ENCODE measurements around the gene SSTR3.

- TF ChIP-seq, protein P1, sequence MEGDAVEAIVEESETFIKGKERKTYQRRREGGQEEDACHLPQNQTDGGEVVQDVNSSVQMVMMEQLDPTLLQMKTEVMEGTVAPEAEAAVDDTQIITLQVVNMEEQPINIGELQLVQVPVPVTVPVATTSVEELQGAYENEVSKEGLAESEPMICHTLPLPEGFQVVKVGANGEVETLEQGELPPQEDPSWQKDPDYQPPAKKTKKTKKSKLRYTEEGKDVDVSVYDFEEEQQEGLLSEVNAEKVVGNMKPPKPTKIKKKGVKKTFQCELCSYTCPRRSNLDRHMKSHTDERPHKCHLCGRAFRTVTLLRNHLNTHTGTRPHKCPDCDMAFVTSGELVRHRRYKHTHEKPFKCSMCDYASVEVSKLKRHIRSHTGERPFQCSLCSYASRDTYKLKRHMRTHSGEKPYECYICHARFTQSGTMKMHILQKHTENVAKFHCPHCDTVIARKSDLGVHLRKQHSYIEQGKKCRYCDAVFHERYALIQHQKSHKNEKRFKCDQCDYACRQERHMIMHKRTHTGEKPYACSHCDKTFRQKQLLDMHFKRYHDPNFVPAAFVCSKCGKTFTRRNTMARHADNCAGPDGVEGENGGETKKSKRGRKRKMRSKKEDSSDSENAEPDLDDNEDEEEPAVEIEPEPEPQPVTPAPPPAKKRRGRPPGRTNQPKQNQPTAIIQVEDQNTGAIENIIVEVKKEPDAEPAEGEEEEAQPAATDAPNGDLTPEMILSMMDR (conservative IDR thresholded peaks at IDR 0.05; ENCODE audit: low read length) = no peak
- TF ChIP-seq EZH2phosphoT487 (IDR thresholded peaks at IDR 0.05; ENCODE audit: borderline replicate concordance, low read depth, low read length) = no peak
Observed at GRCh38 chr22:37199760-37200108, 12.5 kb downstream of the SSTR3 start.

All from OCI-LY7 (cell line).